Testis (tissue), 3 donors: ENCODE measurements around the gene MAP2K5. TPM values are rescaled to one million over a fixed set of nuclear protein-coding genes. Genes with fewer than 3 reads are reported as not detected.

ENCODE experiments used
- DNase-seq: peaks from one replicate; pipeline ENCODE4 v3.0.0-alpha.2; 2019
- H3K27ac ChIP-seq, 2 donors: fragments of 200-600 bp; sonication (generic); one replicate each; pipeline ENCODE4 v1.5.1; 2019
- H3K27me3 ChIP-seq: fragments of 200-600 bp; sonication (generic); one replicate; pipeline ENCODE4 v1.5.1; 2019
- H3K36me3 ChIP-seq: fragments of 200-600 bp; sonication (generic); one replicate; pipeline ENCODE4 v1.5.1; 2017; ENCODE audit warnings: low read depth; ENCODE audit errors: missing control alignments
- H3K4me1 ChIP-seq: fragments of 200-600 bp; sonication (generic); one replicate; pipeline ENCODE4 v1.5.1; 2019
- H3K4me3 ChIP-seq, 2 donors: fragments of 200-600 bp; sonication (generic); one replicate each; pipeline ENCODE4 v1.5.1; 2017 to 2019
- H3K9me3 ChIP-seq: fragments of 200-600 bp; sonication (generic); one replicate; pipeline ENCODE4 v1.5.1; 2017
- CTCF ChIP-seq, 3 experiments: fragments of 450-650 bp in 2 of 3; fragments of 200-600 bp in 1 of 3; sonication (generic) in 1 of 3; IDR thresholded peaks; one replicate each; pipeline ENCODE4 v1.5.1; 2016 to 2019; ENCODE audit warnings: antibody characterized with exemption in 3 of 3, mild to moderate bottlenecking in 2 of 3, moderate library complexity in 1 of 3
- POLR2A ChIP-seq: fragments of 450-650 bp; IDR thresholded peaks from one replicate; pipeline ENCODE4 v1.6.1; 2017; ENCODE audit warnings: antibody characterized with exemption, mild to moderate bottlenecking, moderate library complexity
- WGBS, 2 donors: methylation state at CpG; one replicate each; pipeline ENCODE4 v1.1.5; 2018; 5-methylcytosine and 5-hydroxymethylcytosine counted together
- intact Hi-C: fragments of 100-400 bp; cut with DNase I; formaldehyde crosslinking; loops from one replicate; pipeline ENCODE4 v1.15.1; 2023; ENCODE audit warnings: low total_unique reads
- polyA plus RNA-seq: library from polyadenylated mRNA; stranded (reverse); fragments of 350-450 nt; fragmentation: Illumina TruSeq; extraction: RNeasy Lipid Tissue Mini Kit (QIAGEN cat#74804); gene quantifications from one replicate; pipeline ENCODE4 v1.2.3, GENCODE V29; 2014; ENCODE audit warnings: low read depth, low replicate concordance; ENCODE audit not compliant: insufficient read depth
- total RNA-seq, 2 donors: library from RNA; depleted of rRNA; stranded (reverse); fragments of >200 nt; gene quantifications; one replicate each; pipeline ENCODE4 v1.2.3, GENCODE V29; 2016

Gene MAP2K5
- total and polyA plus RNA-seq, 3 donors from 2014 or later = 28.0 to 34.3 (median 31.2) TPM

GRCh38 chr15:67504056-67504455 is 38.4 kb upstream of the MAP2K5 start:
- Histone ChIP-seq H3K4me3 (no peak overlapping the region), H3K27me3 (no peaks in the 10 kb centered on the region), H3K9me3 (no peaks in the 10 kb centered on the region), H3K36me3 (no peaks in the 10 kb centered on the region), H3K27ac (no peak overlapping the region), H3K4me1 (no peaks in the 10 kb centered on the region)
- intact Hi-C loops = no loop called here
- no peak for TF ChIP-seq CTCF (IDR thresholded peaks at IDR 0.05)
- TF ChIP-seq POLR2A = no peak
- WGBS, 2 donors = 88 to 92% methylated on average over 6 of the region's 6 CpGs
- no peak for DNase-seq

- 85 to 92% methylated on average over 5 of the region's 5 CpGs for WGBS, 2 donors
- Histone ChIP-seq H3K4me3 (no peak overlapping the region), H3K36me3 (no peaks in the 10 kb centered on the region), H3K4me1 (no peaks in the 10 kb centered on the region), H3K27ac (no peak overlapping the region), H3K9me3 (no peaks in the 10 kb centered on the region), H3K27me3 (no peaks in the 10 kb centered on the region)
- no peak for DNase-seq
- no peak for TF ChIP-seq CTCF (IDR thresholded peaks at IDR 0.05)
- TF ChIP-seq POLR2A = no peak
- intact Hi-C loops = no loop called here
These were observed 37.7 kb upstream of the MAP2K5 start for GRCh38 chr15:67504796-67505195.

GRCh38 chr15:67505675-67506572 is 36.6 kb upstream of the MAP2K5 start:
- intact Hi-C loops = no loop called here
- no peak overlapping the region for H3K27ac ChIP-seq
- H3K36me3 ChIP-seq = no peaks in the 10 kb centered on the region

GRCh38 chr15:67506775-67507747 is 35.4 kb upstream of the MAP2K5 start:
- no peaks in the 10 kb centered on the region for H3K4me1 ChIP-seq
- TF ChIP-seq CTCF (IDR thresholded peaks at IDR 0.05) (no peak), POLR2A (no peak)

More at GRCh38 chr15:67505675-67506572, 36.6 kb upstream of the MAP2K5 start:
- Histone ChIP-seq H3K27me3 (no peaks in the 10 kb centered on the region), H3K9me3 (no peaks in the 10 kb centered on the region), H3K4me3 (no peak overlapping the region), H3K4me1 (no peaks in the 10 kb centered on the region)
- TF ChIP-seq POLR2A (no peak), CTCF (IDR thresholded peaks at IDR 0.05) (no peak)
- WGBS, 2 donors = 66 to 81% methylated on average over 5 of the region's 5 CpGs
- DNase-seq = no peak

More at GRCh38 chr15:67506775-67507747, 35.4 kb upstream of the MAP2K5 start:
- no peak overlapping the region for H3K4me3 ChIP-seq
- no peak overlapping the region for H3K27ac ChIP-seq
- WGBS, 2 donors = 84 to 89% methylated on average over 11 of the region's 11 CpGs
- no peak for DNase-seq
- no peaks in the 10 kb centered on the region for H3K36me3 ChIP-seq
- no peaks in the 10 kb centered on the region for H3K9me3 ChIP-seq
- H3K27me3 ChIP-seq = no peaks in the 10 kb centered on the region
- intact Hi-C loops = no loop called here
